GM12864 (cell line): ENCODE data around the gene LAMB1.

Source experiments
- DNase-seq: peaks from one replicate; pipeline ENCODE4 v3.0.0-alpha.2; 2011; ENCODE audit warnings: low read depth
- H3K4me3 ChIP-seq: 2 replicates; pipeline ENCODE4 v1.5.1; 2011; ENCODE audit warnings: mild to moderate bottlenecking, low read depth, low read length, control low read depth
- CTCF ChIP-seq: IDR thresholded peaks from 2 replicates; pipeline ENCODE4 v1.5.1; 2011; ENCODE audit warnings: low read depth, mild to moderate bottlenecking, moderate library complexity, low read length, control low read depth, inconsistent platforms; ENCODE audit errors: missing control alignments

Gene LAMB1

GRCh38 chr7:107879400-107880035 lies 123.4 kb downstream of the LAMB1 start:
- TF ChIP-seq CTCF = peak; percentile 73
- no peak for DNase-seq
- H3K4me3 ChIP-seq = no peak overlapping the region

GRCh38 chr7:107878636-107879035 lies 124.3 kb downstream of the LAMB1 start:
- DNase-seq = no peak
- no peak overlapping the region for H3K4me3 ChIP-seq
- no peak for TF ChIP-seq CTCF

- H3K4me3 ChIP-seq = no peak overlapping the region
- TF ChIP-seq CTCF = no peak
- DNase-seq = no peak
Observed at GRCh38 chr7:107877731-107878382, 125.1 kb downstream of the LAMB1 start.

GRCh38 chr7:107876916-107877315 lies 126.0 kb downstream of the LAMB1 start:
- no peak for DNase-seq
- no peak for TF ChIP-seq CTCF
- no peak overlapping the region for H3K4me3 ChIP-seq

- H3K4me3 ChIP-seq = no peak overlapping the region
- no peak for DNase-seq
- TF ChIP-seq CTCF = peak; percentile 72
Observed at GRCh38 chr7:107874605-107875446, 128.1 kb downstream of the LAMB1 start.

GRCh38 chr7:107874111-107874510 lies 128.8 kb downstream of the LAMB1 start:
- H3K4me3 ChIP-seq = no peak overlapping the region
- no peak for DNase-seq
- TF ChIP-seq CTCF = no peak
